VCaP (cell line): ENCODE data around the gene PAK1.

Experiments used
- H3K27ac ChIP-seq: fragments of 450-650 bp; 2 replicates; pipeline ENCODE4 v1.5.1; 2017
- TF ChIP-seq, protein P1 (sequence below): fragments of 450-650 bp; conservative IDR thresholded peaks from 2 replicates; pipeline ENCODE4 v1.5.1; 2017; ENCODE audit warnings: mild to moderate bottlenecking, moderate library complexity

The PAK1 gene

DNA sequence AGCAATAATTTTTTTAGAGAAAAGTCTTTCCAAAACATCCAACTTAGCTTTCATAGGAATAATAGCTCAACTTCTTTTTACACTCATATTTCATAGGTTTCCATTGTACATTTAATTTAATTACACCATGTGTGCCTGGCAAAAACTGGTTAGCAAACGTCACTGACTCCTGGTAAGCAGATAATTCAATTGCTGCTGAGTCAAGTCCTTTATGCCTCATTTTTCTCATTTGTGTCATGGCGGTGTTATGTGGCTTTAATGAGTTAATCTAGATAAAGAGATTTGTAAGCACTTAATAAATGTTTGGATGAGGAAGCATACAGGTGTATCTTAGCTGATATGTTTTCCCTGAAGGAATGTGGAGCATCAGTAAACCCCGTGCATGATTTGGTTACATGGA is 41.2 kb upstream of the PAK1 start:
- H3K27ac ChIP-seq = no peak overlapping the region
- TF ChIP-seq, protein P1, sequence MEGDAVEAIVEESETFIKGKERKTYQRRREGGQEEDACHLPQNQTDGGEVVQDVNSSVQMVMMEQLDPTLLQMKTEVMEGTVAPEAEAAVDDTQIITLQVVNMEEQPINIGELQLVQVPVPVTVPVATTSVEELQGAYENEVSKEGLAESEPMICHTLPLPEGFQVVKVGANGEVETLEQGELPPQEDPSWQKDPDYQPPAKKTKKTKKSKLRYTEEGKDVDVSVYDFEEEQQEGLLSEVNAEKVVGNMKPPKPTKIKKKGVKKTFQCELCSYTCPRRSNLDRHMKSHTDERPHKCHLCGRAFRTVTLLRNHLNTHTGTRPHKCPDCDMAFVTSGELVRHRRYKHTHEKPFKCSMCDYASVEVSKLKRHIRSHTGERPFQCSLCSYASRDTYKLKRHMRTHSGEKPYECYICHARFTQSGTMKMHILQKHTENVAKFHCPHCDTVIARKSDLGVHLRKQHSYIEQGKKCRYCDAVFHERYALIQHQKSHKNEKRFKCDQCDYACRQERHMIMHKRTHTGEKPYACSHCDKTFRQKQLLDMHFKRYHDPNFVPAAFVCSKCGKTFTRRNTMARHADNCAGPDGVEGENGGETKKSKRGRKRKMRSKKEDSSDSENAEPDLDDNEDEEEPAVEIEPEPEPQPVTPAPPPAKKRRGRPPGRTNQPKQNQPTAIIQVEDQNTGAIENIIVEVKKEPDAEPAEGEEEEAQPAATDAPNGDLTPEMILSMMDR = no peak

DNA sequence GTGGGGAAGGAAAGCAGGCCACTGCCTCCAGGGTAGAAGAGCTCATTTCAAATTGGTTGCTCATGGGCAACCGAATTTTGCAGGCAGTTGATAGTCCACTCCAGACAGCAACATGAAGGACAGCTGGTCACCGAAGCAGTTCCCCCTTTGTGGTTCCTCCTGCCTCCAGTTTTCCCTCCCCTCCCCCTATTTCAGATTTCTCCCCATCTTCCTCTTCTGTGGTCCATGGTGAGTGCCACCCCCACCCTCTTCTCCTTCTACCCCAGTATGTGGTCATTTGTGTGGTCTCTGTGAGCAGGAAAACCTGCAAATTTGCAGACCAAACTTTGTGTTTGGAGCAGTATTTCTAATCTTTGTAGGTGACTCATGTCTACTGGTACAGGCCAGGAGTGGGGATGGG is 38.2 kb upstream of the PAK1 start:
- TF ChIP-seq, protein P1 = no peak
- no peak overlapping the region for H3K27ac ChIP-seq

DNA sequence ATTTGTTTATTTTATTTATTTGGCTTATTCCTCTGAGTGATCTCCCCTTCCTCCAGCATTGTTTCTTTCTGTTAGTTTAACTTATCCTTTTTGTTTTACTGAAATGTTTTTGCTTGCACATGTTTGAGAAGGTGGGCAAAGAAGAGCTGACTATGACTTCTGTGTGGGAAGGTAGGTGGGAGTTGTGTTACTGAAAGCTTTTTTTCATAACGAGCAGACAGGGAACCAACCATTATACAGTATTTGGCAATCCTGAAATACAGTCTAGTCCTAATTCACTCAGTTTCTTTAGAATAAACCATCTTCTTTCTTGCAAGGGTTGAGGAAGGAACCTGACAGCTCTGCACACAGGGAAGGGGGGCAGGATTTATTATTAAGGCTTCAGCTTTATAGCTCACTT is 37.0 kb upstream of the PAK1 start:
- H3K27ac ChIP-seq = no peak overlapping the region
- TF ChIP-seq, protein P1 = no peak

DNA sequence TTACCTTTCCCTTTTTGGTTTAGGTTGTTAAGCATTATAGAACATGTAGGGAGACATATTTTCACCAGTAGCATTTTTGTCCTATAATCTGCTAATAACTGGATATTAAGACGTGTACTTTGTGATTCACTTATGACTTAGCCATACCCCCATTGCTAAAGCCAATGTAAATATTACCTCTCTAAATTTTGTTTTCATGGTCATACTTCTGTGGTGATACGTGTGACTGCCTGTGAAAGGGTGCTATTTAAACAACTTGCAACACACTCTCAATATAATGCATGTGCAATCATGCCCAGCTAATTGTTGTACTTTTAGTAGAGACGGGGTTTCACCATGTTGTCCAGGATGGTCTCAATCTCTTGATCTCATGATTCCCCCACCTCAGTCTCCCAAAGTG is 36.2 kb upstream of the PAK1 start:
- TF ChIP-seq, protein P1 = no peak
- H3K27ac ChIP-seq = no peak overlapping the region

DNA sequence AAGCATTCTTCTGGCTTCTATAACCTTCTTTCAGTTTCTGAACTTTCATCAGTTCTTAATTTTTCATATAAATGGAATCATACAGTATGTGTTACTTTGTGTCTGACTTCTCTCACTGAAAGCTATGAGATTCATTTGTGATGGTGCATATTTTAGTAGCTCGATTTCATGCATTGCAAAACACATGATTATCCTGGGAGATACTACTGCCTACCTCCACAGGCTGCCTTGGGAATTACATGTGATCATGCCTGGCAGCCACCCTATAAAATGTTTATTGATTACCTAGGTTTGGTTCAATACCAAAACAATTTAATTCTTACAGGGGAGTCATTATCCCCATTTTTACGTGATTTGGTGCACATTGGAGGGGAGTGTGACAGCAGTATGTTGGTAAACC is 34.1 kb upstream of the PAK1 start:
- peak overlapping the region; percentile 81 for H3K27ac ChIP-seq
- TF ChIP-seq, protein P1 = peak; percentile 42

DNA sequence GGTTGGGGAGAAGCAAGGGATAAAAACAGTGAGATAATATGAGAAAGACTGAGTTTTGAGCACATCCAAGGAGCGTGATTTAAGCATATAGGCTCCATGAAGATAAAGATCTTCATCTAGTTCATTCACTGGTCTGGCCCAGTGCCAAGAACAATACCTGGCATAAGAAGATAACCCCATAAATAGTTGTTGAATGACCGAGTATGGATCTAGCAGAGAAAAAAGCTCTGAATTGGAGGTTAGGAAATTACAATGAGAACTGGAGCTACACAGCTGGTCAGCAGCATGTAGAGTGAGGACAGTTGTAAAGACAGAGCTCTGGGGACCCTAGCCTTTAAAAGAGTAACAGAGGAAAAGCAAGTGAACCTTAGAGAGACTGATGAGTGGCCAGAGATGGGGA is 33.0 kb upstream of the PAK1 start:
- peak overlapping the region; percentile 81 for H3K27ac ChIP-seq
- TF ChIP-seq, protein P1 = no peak

DNA sequence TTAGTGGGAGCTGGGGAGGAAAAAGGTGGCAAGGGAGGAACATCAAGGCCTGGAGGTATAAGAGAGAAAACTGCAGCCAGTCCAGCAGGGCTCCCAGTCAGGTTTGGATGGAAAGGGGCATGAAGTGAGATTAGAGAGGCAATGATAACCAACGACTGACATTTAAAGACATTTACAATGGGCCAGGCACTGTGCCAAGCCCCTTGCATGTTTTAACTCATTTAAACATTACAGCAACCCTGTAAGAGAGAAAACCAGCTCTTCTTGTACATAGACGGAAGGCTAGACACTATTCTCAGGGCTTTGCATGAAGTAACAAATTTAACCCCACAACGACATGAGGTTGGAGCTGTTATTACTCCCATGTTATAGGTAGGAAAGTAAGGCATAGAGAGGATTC is 32.1 kb upstream of the PAK1 start:
- peak overlapping the region; percentile 81 for H3K27ac ChIP-seq
- TF ChIP-seq, protein P1 = no peak

DNA sequence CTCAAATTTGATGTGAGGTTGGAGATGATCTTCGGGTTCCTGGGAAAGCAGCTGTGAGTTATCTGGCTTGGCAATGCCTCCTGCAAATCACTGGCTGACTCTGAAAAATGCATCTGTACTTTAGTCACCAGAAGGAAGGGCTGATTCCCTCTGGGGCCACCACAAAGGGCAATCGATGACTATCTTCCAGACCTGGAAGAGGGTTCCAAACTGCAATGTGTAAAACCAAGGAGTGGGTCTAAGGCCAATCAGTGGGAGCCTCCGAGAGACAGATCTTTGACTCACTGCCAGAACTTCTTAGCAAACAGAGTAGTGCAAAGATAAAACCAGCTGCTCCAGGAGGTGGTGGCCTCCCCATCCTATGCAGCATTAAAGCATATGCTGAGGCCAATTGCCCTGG is 29.1 kb upstream of the PAK1 start:
- H3K27ac ChIP-seq = peak overlapping the region; percentile 12; the same call in 1 of the 2 replicates
- TF ChIP-seq, protein P1 = no peak
